ENCODE measurements around the gene SCD5.

SCD5 gene

GRCh38 chr4:82789025-82789776 is 9.4 kb downstream of the SCD5 start:
- no peaks in the 10 kb centered on the region for H3K79me2 ChIP-seq (ENCODE audit: low read length)
- no peaks in the 10 kb centered on the region for H3K4me1 ChIP-seq (ENCODE audit: low read length)
- no peak for DNase-seq
- H3K27ac ChIP-seq (ENCODE audit: low read length), result no peak overlapping the region
- H3K36me3 ChIP-seq (replicated peaks; ENCODE audit: insufficient read depth, low read length), result no peaks in the 10 kb centered on the region
- no peaks in the 10 kb centered on the region for H4K20me1 ChIP-seq (ENCODE audit: insufficient read depth, low read length)
- H3K9ac ChIP-seq (ENCODE audit: low read length), result no peak overlapping the region
- H3K27me3 ChIP-seq (replicated peaks; ENCODE audit: insufficient read depth, low read length), result no peaks in the 10 kb centered on the region
- no peak overlapping the region for H2AFZ ChIP-seq (ENCODE audit: low read length)
- H3K4me2 ChIP-seq (ENCODE audit: low read depth, low read length), result no peak overlapping the region
- no peak overlapping the region for H3K4me3 ChIP-seq (ENCODE audit: low read length)
- H3K9me2 ChIP-seq (replicated peaks; ENCODE audit: insufficient read depth, low read length), result no peaks in the 10 kb centered on the region
- no peak for TF ChIP-seq EZH2 (optimal IDR thresholded peaks at IDR 0.05; ENCODE audit: low read depth, low read length)
- TF ChIP-seq, protein P1, sequence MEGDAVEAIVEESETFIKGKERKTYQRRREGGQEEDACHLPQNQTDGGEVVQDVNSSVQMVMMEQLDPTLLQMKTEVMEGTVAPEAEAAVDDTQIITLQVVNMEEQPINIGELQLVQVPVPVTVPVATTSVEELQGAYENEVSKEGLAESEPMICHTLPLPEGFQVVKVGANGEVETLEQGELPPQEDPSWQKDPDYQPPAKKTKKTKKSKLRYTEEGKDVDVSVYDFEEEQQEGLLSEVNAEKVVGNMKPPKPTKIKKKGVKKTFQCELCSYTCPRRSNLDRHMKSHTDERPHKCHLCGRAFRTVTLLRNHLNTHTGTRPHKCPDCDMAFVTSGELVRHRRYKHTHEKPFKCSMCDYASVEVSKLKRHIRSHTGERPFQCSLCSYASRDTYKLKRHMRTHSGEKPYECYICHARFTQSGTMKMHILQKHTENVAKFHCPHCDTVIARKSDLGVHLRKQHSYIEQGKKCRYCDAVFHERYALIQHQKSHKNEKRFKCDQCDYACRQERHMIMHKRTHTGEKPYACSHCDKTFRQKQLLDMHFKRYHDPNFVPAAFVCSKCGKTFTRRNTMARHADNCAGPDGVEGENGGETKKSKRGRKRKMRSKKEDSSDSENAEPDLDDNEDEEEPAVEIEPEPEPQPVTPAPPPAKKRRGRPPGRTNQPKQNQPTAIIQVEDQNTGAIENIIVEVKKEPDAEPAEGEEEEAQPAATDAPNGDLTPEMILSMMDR (IDR thresholded peaks at IDR 0.05; ENCODE audit: low read length), result no peak
- TF ChIP-seq EZH2phosphoT487 (IDR thresholded peaks at IDR 0.05; ENCODE audit: low read length), result no peak
- no peaks in the 10 kb centered on the region for H3K9me3 ChIP-seq (replicated peaks; ENCODE audit: insufficient read depth, low read length)
- no peaks in the 10 kb centered on the region for H3F3A ChIP-seq (ENCODE audit: insufficient read depth, low read length)

DNA sequence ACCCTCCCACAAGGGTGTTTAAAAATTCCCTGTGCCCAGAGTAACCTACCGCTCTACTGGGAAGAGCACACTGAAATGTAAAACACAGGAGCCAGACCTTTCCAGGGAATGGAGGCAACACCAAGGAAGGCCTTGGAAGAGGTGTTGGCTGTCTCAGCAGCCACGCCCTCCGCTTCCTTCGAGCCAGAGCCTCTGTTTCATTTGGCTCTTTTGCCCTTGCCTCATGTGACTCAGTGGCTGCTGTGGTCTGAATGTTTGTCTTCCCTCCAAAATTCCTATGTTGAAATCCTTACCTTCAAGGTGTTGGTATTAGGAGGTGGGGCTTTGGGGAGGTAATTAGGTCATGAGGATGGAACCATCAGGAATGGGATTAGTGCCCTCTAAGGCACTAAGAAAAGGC is 11.3 kb downstream of the SCD5 start:
- Histone ChIP-seq H3K79me2 (ENCODE audit: low read length) (no peaks in the 10 kb centered on the region), H3K9ac (ENCODE audit: low read length) (no peak overlapping the region), H3K27ac (ENCODE audit: low read length) (no peak overlapping the region), H3K36me3 (replicated peaks; ENCODE audit: insufficient read depth, low read length) (no peaks in the 10 kb centered on the region), H4K20me1 (ENCODE audit: insufficient read depth, low read length) (no peaks in the 10 kb centered on the region), H3F3A (ENCODE audit: insufficient read depth, low read length) (no peaks in the 10 kb centered on the region), H3K9me3 (replicated peaks; ENCODE audit: insufficient read depth, low read length) (no peaks in the 10 kb centered on the region), H3K4me1 (ENCODE audit: low read length) (no peaks in the 10 kb centered on the region), H3K9me2 (replicated peaks; ENCODE audit: insufficient read depth, low read length) (no peaks in the 10 kb centered on the region), H3K4me3 (ENCODE audit: low read length) (no peak overlapping the region), H3K4me2 (ENCODE audit: low read depth, low read length) (no peak overlapping the region), H3K27me3 (replicated peaks; ENCODE audit: insufficient read depth, low read length) (no peaks in the 10 kb centered on the region), H2AFZ (ENCODE audit: low read length) (no peak overlapping the region)
- DNase-seq, result no peak
- no peak for TF ChIP-seq EZH2 (optimal IDR thresholded peaks at IDR 0.05; ENCODE audit: low read depth, low read length)
- no peak for TF ChIP-seq EZH2phosphoT487 (IDR thresholded peaks at IDR 0.05; ENCODE audit: low read length)
- TF ChIP-seq, protein P1 (IDR thresholded peaks at IDR 0.05; ENCODE audit: low read length), result no peak

DNA sequence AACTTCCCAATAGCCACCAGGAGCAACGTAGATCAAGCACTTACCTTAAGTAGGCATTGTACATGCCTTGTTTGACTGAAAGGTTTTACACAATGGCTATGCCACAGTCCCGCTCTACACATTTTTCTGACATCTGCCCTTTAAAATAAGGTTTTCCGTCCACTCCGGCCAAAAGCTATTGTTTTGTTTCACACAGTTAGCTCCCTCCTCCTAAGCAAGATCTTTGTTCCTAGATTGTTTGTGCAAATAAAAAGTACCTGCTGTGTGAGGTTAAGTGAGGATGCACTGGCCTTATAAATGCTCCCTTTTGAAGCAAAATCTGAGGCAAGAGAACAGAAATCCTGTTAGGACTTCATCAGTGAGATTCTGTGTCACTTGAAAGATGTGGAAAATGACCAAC is 11.8 kb downstream of the SCD5 start:
- no peaks in the 10 kb centered on the region for H3K36me3 ChIP-seq (replicated peaks; ENCODE audit: insufficient read depth, low read length)
- DNase-seq, result no peak
- H3K79me2 ChIP-seq (ENCODE audit: low read length), result no peaks in the 10 kb centered on the region
- H3K9me3 ChIP-seq (replicated peaks; ENCODE audit: insufficient read depth, low read length), result no peaks in the 10 kb centered on the region
- no peaks in the 10 kb centered on the region for H3K9me2 ChIP-seq (replicated peaks; ENCODE audit: insufficient read depth, low read length)
- no peaks in the 10 kb centered on the region for H3K4me1 ChIP-seq (ENCODE audit: low read length)
- no peak overlapping the region for H3K9ac ChIP-seq (ENCODE audit: low read length)
- H3K27ac ChIP-seq (ENCODE audit: low read length), result no peak overlapping the region
- H4K20me1 ChIP-seq (ENCODE audit: insufficient read depth, low read length), result no peaks in the 10 kb centered on the region
- TF ChIP-seq EZH2 (optimal IDR thresholded peaks at IDR 0.05; ENCODE audit: low read depth, low read length) (no peak), EZH2phosphoT487 (IDR thresholded peaks at IDR 0.05; ENCODE audit: low read length) (no peak)
- TF ChIP-seq, protein P1 (IDR thresholded peaks at IDR 0.05; ENCODE audit: low read length), result no peak
- no peaks in the 10 kb centered on the region for H3K27me3 ChIP-seq (replicated peaks; ENCODE audit: insufficient read depth, low read length)
- H2AFZ ChIP-seq (ENCODE audit: low read length), result no peak overlapping the region
- H3F3A ChIP-seq (ENCODE audit: insufficient read depth, low read length), result no peaks in the 10 kb centered on the region
- H3K4me3 ChIP-seq (ENCODE audit: low read length), result no peak overlapping the region
- no peak overlapping the region for H3K4me2 ChIP-seq (ENCODE audit: low read depth, low read length)
